Measurements from ENCODE around the gene C11orf16. TPM values are rescaled to one million over a fixed set of nuclear protein-coding genes. Genes with fewer than 3 reads are reported as not detected.
"Not testable (repeated sequence)": the region's sequence is repeated elsewhere in the genome, so short reads cannot be mapped to it uniquely, and the experiment has no call there.

C11orf16 gene
- polyA plus RNA-seq, 6 donors from 2014 or later = not detected

DNA sequence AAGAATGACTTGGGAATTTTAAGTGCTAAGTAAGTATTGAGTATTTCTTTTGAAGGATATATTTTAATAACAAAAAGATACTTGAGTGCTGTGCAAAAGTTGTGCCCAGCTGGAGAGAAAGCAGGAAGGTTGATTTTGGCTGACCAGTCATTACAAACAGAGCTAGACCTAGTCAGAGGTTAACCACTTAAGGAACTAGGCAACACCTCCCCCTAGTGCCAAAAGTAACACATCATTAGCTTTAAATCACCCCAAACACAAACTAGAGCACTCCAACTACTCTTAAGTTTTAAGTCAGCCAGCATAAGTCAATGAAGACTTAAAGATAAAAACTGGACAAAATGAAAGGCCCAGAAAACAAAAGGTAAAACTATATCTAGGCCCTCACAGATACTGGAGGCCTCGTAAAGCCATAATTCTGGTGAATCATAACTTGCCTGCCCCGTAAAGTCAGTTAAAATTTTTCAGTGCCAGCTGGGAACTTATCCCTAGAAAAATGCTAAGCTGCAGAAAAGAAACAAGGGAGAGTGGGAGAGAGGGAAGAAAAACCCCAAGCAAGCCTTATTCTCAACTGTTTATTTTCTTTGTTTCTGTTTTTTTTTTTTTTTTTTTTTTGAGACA is 26.9 kb upstream of the C11orf16 start:
- H3K27ac Mint-ChIP-seq = peak overlapping the region in 4 of 6 donors; percentile 24 to 78 (median 51)
- DNase-seq (peak; percentile 12), ATAC-seq (ENCODE audit: low read depth in 2 of 2) (no peak)
- peaks cover 15 to 36% (median 19%) of the 10 kb centered on the region in 3 donors for H3K4me1 Mint-ChIP-seq
- no peaks in the 10 kb centered on the region for H3K9me3 Mint-ChIP-seq
- H3K4me3 Mint-ChIP-seq = peak overlapping the region in 1 of 8 donors; percentile 68
- H3K27me3 Mint-ChIP-seq = no peaks in the 10 kb centered on the region
- H3K36me3 Mint-ChIP-seq = peaks cover 0 to 16% of the 10 kb centered on the region in 2 donors

DNA sequence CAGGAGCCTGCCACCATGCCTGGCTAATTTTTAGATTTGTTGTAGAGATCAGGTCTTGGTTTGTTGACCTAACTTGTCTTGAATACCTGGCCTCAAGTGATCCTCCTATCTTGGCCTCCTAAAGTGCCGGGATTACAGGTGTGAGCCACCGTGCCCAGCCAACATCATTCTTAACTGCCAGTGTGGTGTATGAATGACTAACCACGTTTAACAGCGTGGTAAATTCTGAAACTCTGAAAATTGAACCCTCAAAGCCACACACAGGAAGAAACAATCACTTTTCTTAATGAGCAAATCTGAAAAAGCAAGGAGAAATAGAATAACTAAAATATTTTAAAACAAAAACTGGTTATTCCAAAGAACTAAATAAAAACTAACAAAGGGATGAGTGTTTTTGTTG is 24.1 kb upstream of the C11orf16 start:
- H3K9me3 Mint-ChIP-seq = no peaks in the 10 kb centered on the region
- ATAC-seq (ENCODE audit: low read depth in 2 of 2) (no peak), DNase-seq (no peak)
- no peak overlapping the region for H3K4me3 Mint-ChIP-seq
- H3K27ac Mint-ChIP-seq = no peak overlapping the region
- no peaks in the 10 kb centered on the region for H3K27me3 Mint-ChIP-seq
- H3K4me1 Mint-ChIP-seq = peaks cover 0 to 18% (median 9%) of the 10 kb centered on the region in 3 donors
- H3K36me3 Mint-ChIP-seq = peaks cover 5 to 13% of the 10 kb centered on the region in 2 donors

DNA sequence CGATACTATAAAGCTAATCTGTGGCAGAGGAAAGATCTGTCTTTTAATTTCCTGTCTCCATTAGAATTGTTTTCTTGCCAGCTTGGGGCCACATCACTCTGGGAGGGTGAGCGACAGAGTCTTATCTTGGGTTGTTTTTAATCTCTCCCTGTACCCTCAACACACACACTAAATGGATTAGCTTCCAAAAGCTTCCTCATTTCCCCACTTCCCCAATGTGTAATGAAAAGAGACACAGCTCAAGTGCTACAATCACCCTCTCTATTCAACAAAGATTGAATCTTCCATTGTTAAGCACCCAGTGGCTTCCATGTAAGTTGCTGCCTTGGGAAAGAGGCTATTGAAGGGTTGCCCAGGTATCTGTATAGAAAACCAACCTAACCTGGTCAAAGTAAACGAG is 16.1 kb upstream of the C11orf16 start:
- no peak for DNase-seq

DNA sequence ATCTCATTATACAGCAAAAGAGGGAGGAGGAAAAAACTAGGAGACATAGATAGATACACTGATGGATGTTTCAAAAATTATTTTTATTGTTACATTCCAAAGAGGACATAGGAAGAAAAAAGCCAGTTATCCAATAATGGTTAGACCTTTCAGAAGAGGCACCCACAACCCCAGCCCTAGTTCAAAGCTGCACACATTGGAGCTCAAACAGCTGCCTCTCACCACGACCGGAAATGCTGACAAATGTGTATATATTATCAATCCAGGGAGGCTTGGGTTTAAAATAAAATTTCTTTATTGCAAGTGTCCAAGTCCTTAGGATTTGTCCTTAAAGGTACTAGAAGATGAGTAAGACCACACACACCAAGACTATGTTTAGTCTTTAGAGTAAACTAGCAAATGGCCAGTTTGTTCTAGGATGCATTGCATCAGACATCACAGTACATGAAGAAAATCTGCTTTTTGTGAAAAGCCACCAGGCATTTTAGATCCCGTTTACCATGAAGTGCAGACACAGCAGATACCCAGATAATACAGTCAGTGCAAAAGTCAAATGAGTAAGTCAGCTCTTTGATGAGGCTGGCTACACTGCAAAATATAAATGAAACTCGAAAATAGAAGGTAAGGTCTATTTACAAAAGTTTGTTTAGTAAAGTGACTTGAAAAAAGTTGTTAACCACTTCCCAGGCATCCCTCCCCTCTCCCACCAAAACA is 14.6 kb upstream of the C11orf16 start:
- DNase-seq (no peak), ATAC-seq (ENCODE audit: low read depth in 2 of 2) (no peak)
- no peaks in the 10 kb centered on the region for H3K9me3 Mint-ChIP-seq
- no peak overlapping the region for H3K4me3 Mint-ChIP-seq
- peak overlapping the region in 1 of 6 donors; percentile 40 for H3K27ac Mint-ChIP-seq
- H3K27me3 Mint-ChIP-seq = no peaks in the 10 kb centered on the region
- H3K36me3 Mint-ChIP-seq = peaks cover 8 to 20% of the 10 kb centered on the region in 2 donors
- H3K4me1 Mint-ChIP-seq = no peaks in the 10 kb centered on the region

More for the DNA sequence above, 16.1 kb upstream of the C11orf16 start:
- no peaks in the 10 kb centered on the region for H3K9me3 Mint-ChIP-seq
- no peak for ATAC-seq (ENCODE audit: low read depth in 2 of 2)
- peaks cover 0 to under 1% (median 0%) of the 10 kb centered on the region in 3 donors for H3K4me1 Mint-ChIP-seq
- H3K36me3 Mint-ChIP-seq = peaks cover 10 to 23% of the 10 kb centered on the region in 2 donors
- peak overlapping the region in 1 of 6 donors; percentile 57 for H3K27ac Mint-ChIP-seq
- H3K27me3 Mint-ChIP-seq = no peaks in the 10 kb centered on the region
- H3K4me3 Mint-ChIP-seq = no peak overlapping the region

DNA sequence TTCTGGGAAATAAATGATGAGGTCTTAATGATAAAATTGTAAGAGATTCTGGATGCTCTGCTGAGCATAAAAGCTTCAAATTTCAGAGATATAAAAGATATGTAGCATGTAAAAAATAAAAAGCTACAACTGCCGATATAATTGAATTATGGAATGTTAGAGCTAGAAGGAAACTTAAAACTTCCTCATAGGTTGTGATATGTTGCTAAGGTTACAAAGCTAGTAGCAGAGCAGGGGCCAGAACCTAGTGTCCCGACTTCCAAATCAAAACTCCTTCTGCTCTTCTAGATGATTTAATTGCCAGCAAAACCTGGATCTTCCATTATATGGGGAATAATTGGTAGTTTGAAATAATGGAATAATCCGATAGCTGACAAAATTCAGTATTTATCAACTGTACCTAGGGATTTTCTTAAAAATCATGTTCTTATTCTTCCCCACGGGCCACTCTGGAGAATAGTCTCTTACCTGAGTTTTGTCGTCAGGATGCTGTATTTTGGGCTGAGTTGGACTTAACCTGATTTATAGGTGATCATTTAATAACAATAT is 9.8 kb upstream of the C11orf16 start, which contains the start of gene ASCL3:
Gene ASCL3, minus strand, starts transcription at position 499 of the 549 bp plus-strand sequence. CDS start 4,855 bp downstream, outside the sequence.
- H3K27ac Mint-ChIP-seq = no peak within 1 kb of the TSS
- peaks cover 0 to 8% of the 10 kb centered on the region in 2 donors for H3K36me3 Mint-ChIP-seq
- DNase-seq (no peak), ATAC-seq (ENCODE audit: low read depth in 2 of 2) (no peak)
- H3K4me1 Mint-ChIP-seq = no peaks in the 10 kb centered on the region
- no peaks in the 10 kb centered on the region for H3K9me3 Mint-ChIP-seq
- no peaks in the 10 kb centered on the region for H3K27me3 Mint-ChIP-seq
- no peak within 1 kb of the TSS for H3K4me3 Mint-ChIP-seq

DNA sequence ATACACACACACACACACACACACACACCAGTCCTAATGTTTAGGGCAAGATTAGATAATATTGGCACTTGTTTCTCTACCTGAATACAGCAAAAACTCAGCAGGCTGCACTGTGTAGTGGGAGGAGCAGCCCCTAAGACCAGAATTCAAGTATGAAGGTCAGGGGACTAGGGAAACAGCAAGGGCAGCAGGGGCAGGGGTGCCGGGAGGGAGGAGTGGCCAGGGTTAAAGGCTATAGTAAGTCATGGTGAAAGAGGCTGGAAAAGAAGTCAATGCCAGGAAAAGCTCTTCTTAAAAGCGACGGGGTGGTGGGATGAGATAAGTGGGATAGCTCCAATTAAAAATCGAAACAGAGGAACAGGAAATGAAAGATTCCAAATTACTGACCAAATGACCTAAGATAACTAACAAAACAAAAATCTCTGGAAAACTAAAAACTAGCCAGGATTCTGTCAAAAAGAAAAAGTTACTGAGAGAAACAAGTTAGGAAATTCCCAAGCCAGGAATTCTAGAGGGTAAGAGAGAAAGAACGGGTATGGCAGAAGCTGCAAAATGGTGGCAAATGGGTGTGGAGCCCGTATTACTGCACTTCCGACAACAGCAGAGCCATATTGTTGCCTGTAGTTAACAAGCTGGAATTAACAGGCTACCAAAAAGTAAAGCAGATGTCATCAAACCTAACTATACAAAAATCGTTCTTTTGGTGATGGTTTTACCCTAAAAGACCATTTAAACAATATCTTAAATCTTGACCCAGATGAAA is 8.8 kb upstream of the C11orf16 start:
- no peaks in the 10 kb centered on the region for H3K27me3 Mint-ChIP-seq
- no peaks in the 10 kb centered on the region for H3K9me3 Mint-ChIP-seq
- no peak overlapping the region for H3K27ac Mint-ChIP-seq
- ATAC-seq (ENCODE audit: low read depth in 2 of 2) (no peak), DNase-seq (no peak)
- H3K36me3 Mint-ChIP-seq = no peaks in the 10 kb centered on the region
- no peak overlapping the region for H3K4me3 Mint-ChIP-seq
- no peaks in the 10 kb centered on the region for H3K4me1 Mint-ChIP-seq

DNA sequence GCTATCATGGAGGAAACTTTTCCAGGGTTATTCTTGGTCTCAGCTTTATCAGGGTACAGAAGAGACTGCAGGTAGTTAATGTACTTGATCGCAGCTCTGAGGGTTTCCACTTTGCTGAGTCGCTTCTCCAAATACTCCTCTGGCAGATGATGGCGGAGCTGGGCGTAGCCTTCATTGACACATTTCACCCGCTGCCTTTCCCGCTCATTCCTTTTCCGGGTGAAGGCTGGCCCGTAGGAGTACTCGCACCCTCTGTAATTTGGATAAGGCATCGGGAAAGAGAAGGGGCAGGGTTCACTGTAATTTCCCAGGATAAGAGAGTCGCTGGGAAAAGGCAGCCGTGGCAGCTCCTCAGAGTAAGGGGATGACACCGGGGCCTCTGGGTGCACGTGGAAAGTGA is 4.9 kb upstream of the C11orf16 start:
- Mint-ChIP-seq H3K27me3 (no peaks in the 10 kb centered on the region), H3K4me3 (no peak overlapping the region), H3K36me3 (no peaks in the 10 kb centered on the region), H3K9me3 (no peaks in the 10 kb centered on the region), H3K27ac (no peak overlapping the region), H3K4me1 (no peaks in the 10 kb centered on the region)
- DNase-seq = no peak
- no peak for ATAC-seq (ENCODE audit: low read depth in 2 of 2)

DNA sequence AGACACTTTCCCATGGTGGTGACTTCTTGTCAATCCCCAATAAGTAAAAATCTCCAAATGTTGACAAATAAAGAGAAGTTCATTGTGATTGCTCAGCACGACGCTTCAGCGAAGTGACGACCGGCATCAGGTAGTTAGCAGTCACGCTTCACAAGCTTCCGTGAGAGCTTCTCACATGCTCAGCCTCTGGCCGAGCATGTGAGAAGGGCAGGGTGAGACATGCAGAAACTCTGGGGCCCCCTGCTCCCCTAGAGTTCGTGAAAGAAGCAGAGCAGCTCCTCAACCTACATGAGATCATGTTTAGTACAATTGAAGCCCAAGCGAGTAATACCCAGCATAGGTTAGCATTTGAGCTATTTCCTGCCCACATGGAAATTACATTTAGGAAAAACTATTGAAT is 4.4 kb upstream of the C11orf16 start:
- peak in 1 of 2 donors; percentile 37 for ATAC-seq (ENCODE audit: low read depth in 2 of 2)
- H3K27me3 Mint-ChIP-seq = no peaks in the 10 kb centered on the region

DNA sequence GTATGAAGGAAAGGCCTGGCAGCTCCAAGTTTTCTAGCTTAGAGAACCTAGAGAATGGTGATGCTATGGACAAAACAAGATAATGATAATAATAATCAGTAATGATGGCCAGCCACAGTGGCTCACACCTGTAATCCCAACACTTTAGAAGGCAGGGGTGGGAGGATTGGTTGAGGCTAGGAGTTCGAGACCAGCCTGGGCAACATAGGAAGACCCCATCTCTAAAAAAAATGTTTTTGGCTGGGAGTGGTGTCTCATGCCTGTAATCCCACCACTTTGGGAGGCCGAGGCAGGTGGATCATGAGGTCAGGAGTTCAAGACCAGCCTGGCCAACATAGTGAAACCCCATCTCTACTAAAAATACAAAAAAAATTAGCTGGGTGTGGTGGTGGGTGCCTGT is 3.0 kb upstream of the C11orf16 start:
- not testable (repeated sequence) for H3K9me3 Mint-ChIP-seq; H3K27me3 Mint-ChIP-seq; ATAC-seq (ENCODE audit: low read depth in 2 of 2); H3K4me1 Mint-ChIP-seq; H3K36me3 Mint-ChIP-seq; DNase-seq; H3K4me3 Mint-ChIP-seq
- peak overlapping the region in 1 of 6 donors; percentile 26 for H3K27ac Mint-ChIP-seq

More for the DNA sequence above, 4.4 kb upstream of the C11orf16 start:
- Mint-ChIP-seq H3K36me3 (no peaks in the 10 kb centered on the region), H3K4me1 (no peaks in the 10 kb centered on the region), H3K27ac (no peak overlapping the region), H3K4me3 (no peak overlapping the region), H3K9me3 (no peaks in the 10 kb centered on the region)
- no peak for DNase-seq

DNA sequence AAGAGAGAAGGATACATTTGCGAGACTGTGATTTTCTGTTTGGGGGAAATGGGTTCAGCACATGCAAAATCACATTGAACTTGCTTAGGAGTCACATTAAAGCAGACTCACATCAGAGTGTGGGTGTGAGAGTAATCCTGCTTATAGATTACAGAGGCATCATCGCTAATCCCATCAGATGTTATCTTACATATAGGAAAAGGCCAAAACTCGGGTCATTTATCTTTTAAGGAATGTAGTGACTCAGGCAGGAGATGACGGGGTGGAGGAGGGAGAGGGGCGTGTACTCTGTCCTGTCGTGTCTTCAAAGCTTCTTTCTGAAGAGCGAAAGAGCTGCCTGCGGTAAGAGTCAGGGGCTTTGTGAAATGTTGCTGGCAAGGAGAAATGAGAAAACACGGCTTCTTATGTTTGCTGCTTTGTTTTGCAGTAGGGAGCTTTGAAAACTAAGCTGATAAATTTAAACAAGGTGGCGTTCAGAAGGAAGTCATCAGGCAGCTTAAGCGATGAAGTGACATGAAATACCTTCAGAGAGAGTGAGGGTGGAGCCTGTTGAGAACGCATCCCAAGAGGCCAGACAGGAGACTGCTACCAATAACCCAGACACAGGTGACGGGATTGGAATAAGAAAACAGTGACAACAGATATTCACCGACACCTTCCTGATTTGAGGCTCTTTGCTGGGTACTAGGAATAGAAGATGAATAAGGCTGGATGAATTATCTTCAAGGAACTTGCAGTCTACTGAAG is 2.2 kb upstream of the C11orf16 start:
- Mint-ChIP-seq H3K27ac (peak overlapping the region in 1 of 6 donors; percentile 27), H3K27me3 (no peaks in the 10 kb centered on the region), H3K9me3 (no peaks in the 10 kb centered on the region), H3K36me3 (no peaks in the 10 kb centered on the region), H3K4me3 (no peak overlapping the region), H3K4me1 (no peaks in the 10 kb centered on the region)
- DNase-seq (no peak), ATAC-seq (ENCODE audit: low read depth in 2 of 2) (no peak)

DNA sequence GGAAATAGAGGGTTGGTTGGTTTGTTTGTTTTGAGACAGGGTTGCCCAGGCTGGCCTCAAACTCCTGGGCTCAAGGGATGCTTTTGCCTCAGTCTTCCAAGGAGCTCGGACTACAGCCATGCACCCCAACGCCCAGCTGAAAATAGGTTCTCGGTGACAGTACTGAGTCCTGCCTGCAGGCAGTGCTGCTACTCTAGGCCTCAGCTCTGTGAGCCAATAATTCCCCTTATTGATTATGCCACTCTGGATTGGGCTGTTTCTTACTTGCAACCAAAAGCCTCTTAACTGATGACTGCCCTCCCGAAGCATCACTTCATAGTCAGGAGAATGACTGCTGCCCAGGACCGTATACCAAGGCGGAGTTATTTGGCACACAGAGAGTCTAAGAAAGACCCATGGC is 1.2 kb upstream of the C11orf16 start:
- ATAC-seq (ENCODE audit: low read depth in 2 of 2) = no peak
- no peaks in the 10 kb centered on the region for H3K4me1 Mint-ChIP-seq
- H3K9me3 Mint-ChIP-seq = no peaks in the 10 kb centered on the region
- no peak overlapping the region for H3K27ac Mint-ChIP-seq
- H3K27me3 Mint-ChIP-seq = no peaks in the 10 kb centered on the region
- H3K4me3 Mint-ChIP-seq = no peak overlapping the region
- no peaks in the 10 kb centered on the region for H3K36me3 Mint-ChIP-seq
- no peak for DNase-seq

DNA sequence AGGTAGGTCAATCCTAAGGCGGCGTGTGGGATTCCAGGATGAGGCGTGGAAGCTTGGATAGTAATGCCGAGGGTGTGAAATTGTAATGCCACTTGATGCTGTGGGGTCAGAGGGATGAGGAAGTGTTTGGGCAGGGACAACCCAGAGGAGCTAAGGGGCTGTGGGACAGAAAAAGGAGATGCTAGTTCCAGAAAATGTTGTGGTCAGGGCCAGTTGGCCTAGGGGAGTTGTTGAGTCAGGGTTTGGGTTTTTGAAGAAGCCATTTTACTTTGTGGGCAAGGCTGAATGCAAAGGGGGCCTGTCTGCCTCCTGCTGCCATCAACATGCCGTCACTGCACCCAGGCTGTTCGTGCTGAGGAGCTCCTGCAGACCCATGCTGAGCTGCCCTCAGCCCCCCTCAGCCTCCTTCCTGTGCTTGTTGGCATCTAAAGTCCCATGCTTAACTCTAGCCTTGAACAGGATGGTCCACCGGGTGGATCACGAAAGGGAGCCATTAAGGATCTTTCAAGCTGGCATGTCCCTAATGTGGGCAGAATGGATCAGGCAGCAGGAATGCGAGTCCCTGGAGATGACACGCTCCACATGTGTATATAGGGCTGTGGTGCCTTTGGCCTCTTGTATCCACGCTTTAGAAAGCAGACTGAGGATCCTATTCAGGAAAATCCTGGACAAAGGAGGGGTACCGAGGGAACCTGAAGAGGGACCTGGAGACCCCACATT is 2.1 kb downstream of the C11orf16 start:
- H3K4me3 Mint-ChIP-seq = no peak overlapping the region
- H3K4me1 Mint-ChIP-seq = no peaks in the 10 kb centered on the region
- no peaks in the 10 kb centered on the region for H3K9me3 Mint-ChIP-seq
- DNase-seq = no peak
- H3K27ac Mint-ChIP-seq = peak overlapping the region in 2 of 6 donors; percentile 70 to 73
- H3K27me3 Mint-ChIP-seq = no peaks in the 10 kb centered on the region
- no peaks in the 10 kb centered on the region for H3K36me3 Mint-ChIP-seq
- no peak for ATAC-seq (ENCODE audit: low read depth in 2 of 2)
